Endothelial cell (in vitro differentiated cells): ENCODE measurements around the gene TPPP3. TPM values are rescaled to one million over a fixed set of nuclear protein-coding genes. Genes with fewer than 3 reads are reported as not detected.

ENCODE experiments used
- DNase-seq: peaks from one replicate; pipeline ENCODE4 v3.0.0; 2021; ENCODE audit warnings: low spot score
- H3K27ac Mint-ChIP-seq: one replicate; pipeline ENCODE4 v1.8.0; 2021; ENCODE audit warnings: mixed read lengths, inconsistent platforms; ENCODE audit not compliant: unreplicated experiment
- H3K27me3 Mint-ChIP-seq: one replicate; pipeline ENCODE4 v1.8.0; 2021; ENCODE audit warnings: mild to moderate bottlenecking, moderate library complexity, mixed read lengths, inconsistent platforms; ENCODE audit not compliant: unreplicated experiment
- H3K36me3 Mint-ChIP-seq: one replicate; pipeline ENCODE4 v1.8.0; 2021; ENCODE audit warnings: mild to moderate bottlenecking, low read depth, mixed read lengths, inconsistent platforms; ENCODE audit not compliant: unreplicated experiment
- H3K4me1 Mint-ChIP-seq: one replicate; pipeline ENCODE4 v1.8.0; 2021; ENCODE audit warnings: mild to moderate bottlenecking, mixed read lengths, inconsistent platforms; ENCODE audit not compliant: unreplicated experiment
- H3K4me3 Mint-ChIP-seq: one replicate; pipeline ENCODE4 v1.8.0; 2021; ENCODE audit warnings: mild to moderate bottlenecking, mixed read lengths, inconsistent platforms; ENCODE audit not compliant: unreplicated experiment
- H3K9me3 Mint-ChIP-seq: one replicate; pipeline ENCODE4 v1.8.0; 2021; ENCODE audit warnings: mixed read lengths, inconsistent platforms; ENCODE audit not compliant: unreplicated experiment
- total RNA-seq: library from RNA; stranded (reverse); fragmentation: NEBNext Ultra II Directional; extraction: Animal tissue kit (Norgen Biotek cat#: 25700); gene quantifications from one replicate; pipeline ENCODE4 v1.2.1, GENCODE V29; 2021; ENCODE audit not compliant: unreplicated experiment
- TF ChIP-seq, protein P1 (sequence below): fragments of 200-600 bp; sonication (generic); IDR thresholded peaks from one replicate; pipeline ENCODE4 v1.5.0; 2021; ENCODE audit warnings: antibody characterized with exemption; ENCODE audit not compliant: unreplicated experiment

Gene TPPP3
- total RNA-seq, 1 donor from 2014 or later: 1.1 TPM

DNA sequence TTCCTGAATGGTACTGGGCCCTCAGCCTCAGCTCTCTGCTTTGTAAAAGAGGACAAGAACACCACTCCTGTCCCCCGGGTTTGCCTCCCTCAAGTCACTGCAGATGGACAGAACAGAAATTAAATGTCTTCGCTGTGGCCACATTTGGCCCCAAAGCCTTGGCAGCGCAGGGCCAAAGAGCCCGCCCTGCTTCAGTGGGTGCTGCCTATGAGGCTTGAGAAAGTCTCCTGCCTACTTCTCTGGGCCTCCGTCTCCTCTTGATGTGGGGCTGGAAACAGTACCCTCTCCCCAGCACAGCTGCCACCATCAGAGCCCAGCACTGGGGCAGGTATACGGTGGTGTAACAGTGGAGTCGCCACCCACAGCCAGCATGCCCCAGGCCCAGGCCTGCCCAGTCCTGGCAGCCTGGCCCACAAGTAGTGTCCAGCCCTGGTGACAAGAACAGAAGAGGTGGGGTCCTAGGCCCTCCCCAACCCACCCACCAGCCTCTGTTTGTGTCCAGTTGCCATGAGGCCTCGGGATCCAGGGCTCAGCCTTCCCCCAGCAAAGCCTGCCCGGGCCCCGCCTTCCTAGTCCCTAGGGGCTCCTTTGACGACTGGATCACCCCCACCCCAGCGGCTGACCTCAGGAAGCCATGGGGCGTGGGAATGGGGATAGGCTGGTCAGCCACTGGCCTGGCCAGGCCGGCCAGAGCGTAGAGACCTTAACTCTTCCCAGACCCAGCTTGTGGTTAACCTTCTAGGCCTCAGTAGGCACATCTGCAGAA lies 3.9 kb upstream of the TPPP3 start:
- TF ChIP-seq, protein P1, sequence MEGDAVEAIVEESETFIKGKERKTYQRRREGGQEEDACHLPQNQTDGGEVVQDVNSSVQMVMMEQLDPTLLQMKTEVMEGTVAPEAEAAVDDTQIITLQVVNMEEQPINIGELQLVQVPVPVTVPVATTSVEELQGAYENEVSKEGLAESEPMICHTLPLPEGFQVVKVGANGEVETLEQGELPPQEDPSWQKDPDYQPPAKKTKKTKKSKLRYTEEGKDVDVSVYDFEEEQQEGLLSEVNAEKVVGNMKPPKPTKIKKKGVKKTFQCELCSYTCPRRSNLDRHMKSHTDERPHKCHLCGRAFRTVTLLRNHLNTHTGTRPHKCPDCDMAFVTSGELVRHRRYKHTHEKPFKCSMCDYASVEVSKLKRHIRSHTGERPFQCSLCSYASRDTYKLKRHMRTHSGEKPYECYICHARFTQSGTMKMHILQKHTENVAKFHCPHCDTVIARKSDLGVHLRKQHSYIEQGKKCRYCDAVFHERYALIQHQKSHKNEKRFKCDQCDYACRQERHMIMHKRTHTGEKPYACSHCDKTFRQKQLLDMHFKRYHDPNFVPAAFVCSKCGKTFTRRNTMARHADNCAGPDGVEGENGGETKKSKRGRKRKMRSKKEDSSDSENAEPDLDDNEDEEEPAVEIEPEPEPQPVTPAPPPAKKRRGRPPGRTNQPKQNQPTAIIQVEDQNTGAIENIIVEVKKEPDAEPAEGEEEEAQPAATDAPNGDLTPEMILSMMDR: no peak
- Mint-ChIP-seq H3K27me3 (peaks cover 13% of the 10 kb centered on the region), H3K4me1 (no peaks in the 10 kb centered on the region), H3K4me3 (no peak overlapping the region), H3K36me3 (no peaks in the 10 kb centered on the region), H3K27ac (peak overlapping the region; percentile 18), H3K9me3 (no peaks in the 10 kb centered on the region)
- no peak for DNase-seq

DNA sequence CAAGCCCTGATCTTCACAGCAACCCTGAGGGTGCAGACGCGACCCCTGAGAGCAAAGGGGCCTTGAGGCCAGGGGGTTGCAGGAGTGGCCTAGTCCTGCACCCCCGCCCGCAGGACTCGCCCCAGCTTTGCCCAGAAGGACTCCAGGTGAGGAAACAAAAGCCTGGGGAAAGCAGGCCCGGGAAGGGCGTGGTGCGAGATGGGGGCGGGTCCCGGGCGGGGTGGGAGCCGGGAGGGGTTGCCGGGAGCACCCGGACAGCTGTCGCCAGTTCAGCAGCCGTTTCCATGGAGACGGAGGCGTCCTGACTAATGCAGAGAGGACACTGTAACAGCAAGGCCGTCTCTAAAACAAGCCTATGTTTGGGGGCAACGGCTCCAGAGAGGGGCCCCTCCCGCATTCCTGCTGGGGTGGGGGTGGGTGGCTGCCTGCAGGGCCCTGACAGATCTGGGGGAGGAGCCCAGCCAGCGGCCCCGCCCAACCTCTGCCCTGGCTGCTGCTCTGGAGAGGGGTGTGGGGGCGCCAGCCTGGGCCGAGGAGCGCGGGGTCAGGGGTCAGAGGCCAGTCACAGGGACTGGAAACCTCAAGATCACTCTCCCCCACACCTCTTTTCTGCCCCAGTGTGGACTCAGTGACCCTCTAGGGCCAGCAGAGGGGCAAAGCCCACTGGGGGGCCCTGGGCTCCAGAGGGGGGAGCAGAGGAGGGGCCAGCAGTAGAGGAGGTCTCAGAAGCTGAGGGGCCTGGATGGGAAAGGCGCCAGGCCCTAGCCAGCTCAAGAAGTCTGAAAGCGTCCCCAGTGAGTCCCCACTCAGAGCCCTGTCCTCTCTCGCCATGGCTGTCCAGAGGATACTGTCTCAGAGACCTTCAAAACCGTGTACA lies 3.1 kb upstream of the TPPP3 start:
- Mint-ChIP-seq H3K4me3 (no peak overlapping the region), H3K27me3 (peaks cover 18% of the 10 kb centered on the region), H3K9me3 (no peaks in the 10 kb centered on the region), H3K27ac (no peak overlapping the region), H3K4me1 (no peaks in the 10 kb centered on the region), H3K36me3 (no peaks in the 10 kb centered on the region)
- TF ChIP-seq, protein P1: no peak
- peak; percentile 57 for DNase-seq

DNA sequence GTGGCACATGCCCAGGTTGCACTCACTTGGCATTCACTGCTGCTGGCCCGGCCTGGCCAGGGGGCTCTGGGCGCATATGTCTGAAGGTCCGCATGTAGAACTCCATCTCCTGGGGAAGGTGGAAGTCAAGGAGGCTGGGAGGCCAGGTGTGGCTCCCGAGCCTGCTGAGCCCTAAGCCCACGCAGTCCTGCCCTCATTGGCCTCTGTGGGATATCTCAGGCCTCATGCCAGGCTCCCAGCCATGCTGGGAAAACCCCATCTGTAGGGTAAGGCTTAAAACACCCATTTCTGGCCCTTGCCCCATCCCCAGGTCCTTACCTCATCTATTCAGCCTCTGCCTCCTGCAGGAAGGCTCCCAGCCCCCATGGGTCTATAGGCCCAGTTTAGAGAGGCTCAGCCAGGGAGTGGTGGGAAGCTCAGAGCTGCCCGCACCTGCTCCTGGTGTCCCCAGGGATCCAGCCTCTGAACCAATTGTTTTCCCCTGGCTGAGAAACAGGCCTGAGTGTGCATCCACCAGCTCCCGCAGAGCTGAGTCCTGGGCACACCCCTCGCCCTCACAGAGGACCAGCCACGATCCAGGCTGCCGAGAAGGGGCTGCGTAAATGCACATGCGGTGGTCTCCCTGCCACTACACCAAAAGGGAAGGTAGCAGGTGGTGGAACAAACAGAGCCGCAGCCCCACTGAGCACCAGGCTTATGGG lies 2.3 kb upstream of the TPPP3 start:
- DNase-seq: no peak
- Mint-ChIP-seq H3K36me3 (peaks cover 2% of the 10 kb centered on the region), H3K27ac (no peak overlapping the region), H3K27me3 (peaks cover 21% of the 10 kb centered on the region), H3K4me1 (no peaks in the 10 kb centered on the region), H3K4me3 (no peak overlapping the region), H3K9me3 (no peaks in the 10 kb centered on the region)
- TF ChIP-seq, protein P1: no peak

DNA sequence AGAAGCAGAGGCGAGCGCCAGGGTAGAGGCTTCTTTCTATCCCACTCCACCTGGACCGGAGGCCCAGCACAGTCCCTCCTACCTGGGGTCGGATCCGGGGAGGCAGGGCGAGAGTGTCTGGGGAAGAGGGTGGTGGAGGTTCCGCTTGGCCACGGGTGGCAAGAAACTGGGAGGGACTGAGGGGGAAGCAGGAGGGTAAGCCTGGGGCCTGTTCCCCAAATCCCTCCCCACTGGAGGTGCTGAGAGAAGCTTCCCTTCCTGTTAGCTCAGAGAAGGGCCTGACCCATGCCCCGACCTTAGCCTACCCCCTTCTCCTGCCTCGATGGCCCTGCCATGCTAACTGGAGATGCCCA lies 1.8 kb upstream of the TPPP3 start:
- no peak overlapping the region for H3K27ac Mint-ChIP-seq
- TF ChIP-seq, protein P1: no peak
- H3K36me3 Mint-ChIP-seq: peaks cover 5% of the 10 kb centered on the region
- H3K4me1 Mint-ChIP-seq: peaks cover 3% of the 10 kb centered on the region
- no peak overlapping the region for H3K4me3 Mint-ChIP-seq
- H3K27me3 Mint-ChIP-seq: peaks cover 21% of the 10 kb centered on the region
- no peaks in the 10 kb centered on the region for H3K9me3 Mint-ChIP-seq
- DNase-seq: no peak
